ENCODE results near the gene ST3GAL2.
"Not testable (repeated sequence)": the region's sequence is repeated elsewhere in the genome, so short reads cannot be mapped to it uniquely, and the experiment has no call there.

ST3GAL2 gene

DNA sequence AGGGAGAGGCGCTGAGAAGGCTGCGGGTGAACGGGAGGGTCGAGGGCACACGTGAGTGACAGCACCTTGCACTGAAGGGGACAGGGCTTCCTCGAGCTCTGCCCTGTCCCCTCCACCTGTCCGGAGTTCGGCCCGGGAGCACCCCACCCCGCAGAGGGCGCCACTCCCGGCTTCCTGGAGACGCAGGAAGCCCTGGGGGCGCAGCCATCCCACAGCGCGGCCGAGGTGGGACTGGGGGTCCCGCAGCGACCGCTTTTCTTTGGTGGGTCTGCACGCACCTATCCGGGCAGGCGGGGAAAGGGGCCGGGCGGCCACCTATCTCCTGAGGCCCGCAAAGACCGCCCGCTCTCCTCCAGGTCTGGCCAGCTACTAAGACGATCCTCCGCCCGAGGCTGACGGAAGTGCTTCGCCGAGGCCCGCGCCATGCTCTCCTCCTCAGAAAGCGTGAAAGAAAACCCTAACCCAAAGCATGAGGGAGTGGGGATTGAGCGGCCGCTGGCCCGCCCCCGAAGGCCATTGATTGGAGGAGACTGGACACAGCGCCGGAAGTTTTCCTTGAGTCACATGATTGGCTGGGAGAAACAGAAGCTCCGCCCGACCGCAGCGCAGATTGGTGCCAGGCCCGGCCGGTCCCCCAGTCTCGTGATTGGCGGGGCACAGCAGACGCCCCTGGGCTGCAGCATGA is 57.8 kb downstream of the ST3GAL2 start:
- peak; percentile 96 to 97 for DNase-seq

DNA sequence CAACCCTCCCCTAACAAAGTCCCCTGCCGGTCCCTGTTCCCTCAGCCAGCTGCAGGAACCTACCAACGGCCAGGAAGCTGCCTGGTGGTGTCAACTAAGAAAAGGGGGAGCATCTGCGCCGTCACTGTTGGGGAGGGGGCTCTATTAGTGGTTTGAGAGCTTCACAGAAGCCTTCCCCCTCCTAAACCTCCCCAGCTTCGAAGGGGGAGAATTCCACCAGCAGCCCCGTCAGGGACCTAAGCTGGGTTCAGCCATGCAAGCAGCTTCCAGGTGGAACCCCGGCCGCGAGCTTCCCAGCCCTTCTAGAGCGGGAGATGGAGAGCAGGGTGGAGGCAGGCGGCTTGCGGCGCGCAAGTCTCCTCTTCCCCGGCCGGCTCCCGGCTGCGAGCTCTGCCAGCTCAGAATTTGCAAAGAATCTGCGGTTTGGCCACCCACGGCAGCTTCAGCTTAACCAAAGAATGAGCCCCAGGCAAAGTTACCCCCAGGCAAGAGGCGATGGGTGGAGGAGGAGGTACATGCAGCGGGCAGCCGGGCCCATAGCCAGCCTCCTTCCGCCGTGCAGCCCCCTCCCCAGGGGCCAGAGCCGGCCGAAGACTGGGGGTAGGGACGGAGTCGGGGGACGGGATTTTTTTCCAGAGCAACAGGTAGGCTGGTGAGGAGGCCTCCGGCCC is 58.5 kb downstream of the ST3GAL2 start:
- peak; percentile 88 to 90 for DNase-seq

DNA sequence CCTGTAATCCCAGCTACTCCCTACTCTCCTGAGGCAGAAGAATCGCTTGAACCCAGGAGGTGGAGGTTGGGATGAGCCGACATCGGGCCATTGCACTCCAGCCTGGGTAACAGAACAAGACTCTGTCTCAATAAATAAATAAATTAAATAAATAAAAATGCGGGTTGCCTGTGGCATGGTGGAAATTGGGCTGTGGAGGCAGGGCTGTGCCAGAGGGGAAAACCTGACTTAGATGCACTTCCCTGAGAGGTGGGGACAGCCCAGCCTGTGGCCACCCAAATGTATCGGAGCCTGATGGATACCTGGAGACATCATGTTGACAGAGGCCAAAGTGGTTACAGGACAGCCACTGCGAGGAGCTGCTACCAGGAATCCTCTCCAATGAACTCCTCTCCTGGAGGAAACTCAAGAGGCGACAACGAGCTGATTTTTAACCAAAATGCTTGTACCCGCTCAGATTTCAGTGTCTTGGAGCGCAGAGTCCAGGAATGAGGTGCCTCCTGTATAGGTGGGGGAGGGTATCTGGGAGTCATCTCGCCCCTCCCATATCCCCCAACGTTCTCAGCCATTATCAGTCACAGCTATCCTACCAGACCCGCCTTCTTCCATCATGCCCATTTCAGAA is 59.9 kb downstream of the ST3GAL2 start:
- no peak for DNase-seq

DNA sequence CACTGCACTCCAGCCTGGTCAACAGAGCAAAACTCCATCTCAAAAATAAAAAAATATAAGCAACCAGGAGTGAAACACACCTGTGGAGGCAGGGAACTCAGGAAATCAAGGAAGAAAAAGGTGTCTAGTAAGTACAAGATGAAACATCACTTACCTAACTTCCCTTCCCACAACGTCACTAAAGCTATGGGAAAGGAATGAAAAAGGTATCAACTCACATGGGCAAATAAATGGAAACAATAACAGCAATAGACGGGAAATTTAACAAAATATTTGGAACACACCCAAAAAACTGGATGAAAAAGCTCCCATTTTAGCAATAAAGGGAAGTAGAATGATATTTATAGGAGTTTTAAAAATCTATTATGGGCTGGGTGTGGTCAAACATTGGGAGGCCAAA is 61.1 kb downstream of the ST3GAL2 start:
- no peak for DNase-seq

DNA sequence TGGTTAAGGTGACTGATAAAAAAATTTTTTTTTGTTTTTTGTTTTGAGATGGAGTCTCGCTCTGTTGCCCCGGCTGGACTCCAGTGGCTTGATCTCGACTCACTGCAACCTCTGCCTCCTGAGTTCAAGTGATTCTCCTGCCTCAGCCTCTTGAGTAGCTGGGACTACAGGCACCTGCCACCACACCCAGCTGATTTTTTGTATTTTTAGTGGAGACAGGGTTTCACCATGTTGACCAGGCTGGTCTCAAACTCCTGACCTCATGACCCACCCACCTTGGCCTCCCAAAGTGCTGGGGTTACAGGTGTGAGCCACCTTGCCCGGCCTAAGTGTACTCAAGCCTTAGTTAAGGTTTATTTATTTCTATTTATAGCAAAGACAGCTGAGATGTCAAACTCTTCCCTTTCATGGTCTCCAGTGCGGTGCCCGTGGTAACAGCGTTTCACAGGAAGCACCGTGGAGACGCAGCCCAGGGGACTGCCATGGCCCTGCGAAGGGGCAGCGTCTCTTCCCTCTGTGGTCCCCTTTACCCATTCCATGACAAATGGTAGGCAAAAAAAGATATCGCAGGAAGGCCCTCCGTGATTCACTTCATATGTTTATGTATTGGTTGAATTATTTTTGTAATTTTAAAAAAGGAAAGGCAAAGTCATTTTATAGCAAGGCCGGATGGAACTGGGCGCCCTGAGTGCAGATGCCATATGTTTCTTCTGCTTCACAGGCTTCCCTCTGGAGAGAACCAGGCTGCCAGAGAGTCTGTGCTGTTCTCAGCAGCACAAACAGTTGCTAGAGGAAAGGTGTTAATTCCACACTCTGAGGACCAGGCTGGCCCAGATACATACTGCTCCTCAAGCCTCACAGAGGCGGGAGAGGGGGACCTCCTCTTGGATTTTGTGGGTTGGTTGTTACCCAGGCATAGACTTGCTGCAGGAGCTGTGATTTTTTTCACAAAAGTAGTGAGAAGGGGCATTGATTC is 63.0 kb downstream of the ST3GAL2 start:
- no peak for DNase-seq

DNA sequence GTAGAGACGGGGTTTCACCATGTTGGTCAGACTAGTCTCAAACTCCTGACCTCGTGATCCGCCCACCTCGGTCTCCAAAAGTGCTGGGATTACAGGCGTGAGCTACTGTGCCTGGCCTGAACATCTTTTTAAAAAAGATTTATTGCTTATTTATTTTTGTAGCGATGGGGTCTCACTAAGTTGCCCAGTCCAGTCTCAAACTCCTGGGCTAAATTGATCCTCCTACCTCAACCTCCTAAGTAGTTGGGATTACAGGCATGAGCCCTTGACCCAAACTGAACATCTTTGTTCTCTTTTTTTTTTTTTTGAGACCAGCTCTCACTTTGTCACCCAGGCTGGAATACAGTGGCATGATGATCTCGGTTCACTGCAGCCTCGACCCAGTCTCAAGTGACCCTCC is 64.7 kb downstream of the ST3GAL2 start:
- no peak for DNase-seq

DNA sequence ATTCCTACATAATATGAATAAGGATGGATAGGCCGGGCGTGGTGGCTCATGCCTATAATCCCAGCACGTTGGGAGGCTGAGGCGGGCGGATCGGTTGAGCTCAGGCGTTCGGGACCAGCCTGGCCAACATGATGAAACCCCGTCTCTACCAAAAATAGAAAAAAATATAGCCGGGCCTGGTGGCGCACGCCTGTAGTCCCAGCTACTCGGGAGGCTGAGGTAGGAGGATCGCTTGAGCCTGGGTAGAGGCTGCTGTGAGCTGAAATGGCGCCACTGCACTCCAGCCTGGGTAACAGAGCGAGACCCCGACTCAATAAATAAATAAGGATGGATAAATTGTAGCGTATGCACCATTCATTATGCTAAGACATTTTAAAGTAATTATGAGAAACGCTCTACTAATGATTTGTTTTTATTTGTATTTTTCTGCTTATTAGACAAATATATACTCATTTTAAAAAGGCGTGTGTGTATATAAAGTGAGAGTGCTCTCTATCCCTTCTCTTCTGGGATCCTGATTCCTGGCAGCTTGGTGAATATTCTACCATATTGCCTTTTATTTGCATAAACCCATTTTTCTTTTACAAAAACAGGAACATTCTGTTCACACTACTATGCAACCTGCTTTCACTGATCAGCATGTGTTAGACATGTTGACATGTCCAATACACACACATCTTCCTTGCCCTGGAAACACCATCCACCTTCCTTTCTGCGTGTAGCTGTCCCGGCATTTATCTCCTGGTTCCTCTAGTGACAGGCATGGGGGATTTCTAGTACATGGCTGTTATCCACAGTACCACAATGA is 65.8 kb downstream of the ST3GAL2 start:
- DNase-seq, result no peak

DNA sequence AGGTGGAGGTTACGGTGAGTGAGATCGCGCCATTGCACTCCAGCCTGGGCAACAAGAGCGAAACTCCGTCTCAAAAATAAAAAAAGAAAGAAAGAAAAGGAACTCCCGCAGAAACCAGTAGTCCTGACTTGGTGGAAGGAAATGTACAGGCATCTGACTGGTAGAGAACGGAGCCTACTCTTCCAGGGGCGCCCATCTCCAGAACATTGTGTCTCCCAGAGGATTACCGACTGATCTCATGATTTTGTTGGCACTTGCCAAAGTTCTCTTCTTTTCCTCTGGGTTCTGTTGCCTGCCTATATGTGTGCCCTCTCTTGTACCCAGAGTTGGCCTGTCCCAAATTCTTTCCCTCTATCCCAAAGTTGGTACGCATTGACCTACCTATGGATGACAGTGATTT is 68.0 kb downstream of the ST3GAL2 start:
- no peak for DNase-seq

DNA sequence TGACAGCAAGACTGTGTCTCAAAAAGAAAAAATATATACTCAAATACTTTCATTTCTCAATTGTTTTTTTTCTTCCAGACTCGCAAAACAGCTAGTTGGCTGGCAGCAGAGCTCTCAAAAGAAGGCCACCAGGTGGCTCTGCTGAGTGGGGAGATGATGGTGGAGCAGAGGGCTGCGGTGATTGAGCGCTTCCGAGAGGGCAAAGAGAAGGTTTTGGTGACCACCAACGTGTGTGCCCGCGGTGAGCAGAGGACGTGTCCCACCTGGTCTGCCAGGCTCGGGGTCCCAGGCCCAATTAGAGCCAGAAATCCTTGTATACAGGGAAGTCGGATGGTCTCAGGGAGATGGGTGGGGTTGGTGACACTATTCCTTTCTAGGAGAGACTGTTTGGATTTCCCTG is 68.8 kb downstream of the ST3GAL2 start:
- DNase-seq, result peak; percentile 49 to 51

DNA sequence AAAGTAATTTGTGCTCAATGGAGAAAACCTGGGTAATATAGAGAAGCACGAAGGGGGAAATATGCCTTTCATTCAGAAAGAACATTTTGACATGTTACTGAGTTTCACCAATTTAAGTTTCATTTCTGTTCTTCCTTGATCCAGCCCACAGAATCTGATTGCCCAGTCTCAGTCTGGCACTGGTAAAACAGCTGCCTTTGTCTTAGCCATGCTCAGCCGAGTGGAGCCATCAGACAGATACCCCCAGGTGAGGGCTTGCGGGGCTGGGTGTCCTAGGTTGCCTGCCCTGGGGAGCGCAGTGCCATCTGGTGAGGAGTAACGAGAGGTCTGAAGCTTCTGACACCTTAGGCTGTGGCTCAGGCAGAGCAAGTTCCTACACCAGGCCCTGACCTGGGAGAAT is 74.5 kb downstream of the ST3GAL2 start:
- DNase-seq, result no peak

DNA sequence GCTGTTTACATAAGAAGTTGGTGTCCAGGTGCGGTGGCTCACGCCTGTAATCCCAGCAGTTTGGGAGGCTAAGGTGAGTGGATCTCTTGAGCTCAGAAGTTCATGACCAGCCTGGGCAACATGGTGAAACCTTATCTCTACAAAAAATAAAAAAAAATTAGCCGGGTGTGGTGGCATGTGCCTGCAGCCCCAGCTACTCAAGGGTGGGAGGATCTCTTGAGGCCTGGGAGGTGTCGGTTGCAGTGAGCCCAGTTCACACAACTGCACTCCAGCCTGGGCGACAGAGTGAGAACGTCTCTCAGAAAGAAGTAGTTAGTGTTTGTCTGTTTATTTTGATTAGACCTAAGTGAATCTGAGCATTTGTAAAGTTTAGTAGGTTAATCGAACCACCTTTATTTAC is 79.3 kb downstream of the ST3GAL2 start:
- no peak for DNase-seq

DNA sequence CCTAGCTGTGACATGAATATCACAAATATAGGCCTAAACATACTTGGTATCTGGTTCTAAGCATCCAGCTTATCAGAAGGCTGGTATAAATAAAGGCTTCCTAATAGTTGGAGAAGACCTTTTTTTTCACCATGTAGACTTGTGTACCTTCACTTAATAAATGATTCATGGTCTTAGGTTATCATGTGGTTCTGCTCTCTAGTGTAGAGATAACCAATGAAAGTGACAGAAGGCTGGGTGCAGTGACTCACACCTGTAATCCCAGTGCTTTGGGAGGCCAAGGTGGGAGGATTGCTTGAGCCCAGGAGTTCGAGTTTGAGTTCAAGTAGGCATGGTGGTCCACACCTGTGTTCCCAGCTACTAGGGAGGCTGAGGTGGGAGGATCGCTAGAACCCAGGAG is 89.1 kb downstream of the ST3GAL2 start:
- peak in 1 of 2 experiments; percentile 25 for DNase-seq

DNA sequence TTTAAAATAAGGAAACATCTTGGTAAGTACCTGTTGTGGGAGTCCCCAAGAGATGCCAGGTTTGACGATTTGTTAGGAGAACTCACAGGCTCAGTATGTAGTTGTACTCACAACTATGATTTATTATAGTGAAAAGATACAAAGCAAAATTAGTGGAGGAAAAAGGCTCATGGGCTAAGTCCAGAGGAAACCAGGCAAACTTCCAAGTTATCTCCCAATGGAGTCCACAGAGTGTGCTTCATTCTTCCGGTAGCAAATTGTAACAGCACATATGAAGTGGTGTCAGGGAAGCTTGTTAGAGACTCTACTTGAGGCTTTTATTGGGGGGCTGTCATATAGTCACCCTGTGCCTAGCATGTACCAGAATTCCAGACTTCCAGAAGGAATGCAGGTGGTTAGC is 89.9 kb downstream of the ST3GAL2 start:
- no peak for DNase-seq

DNA sequence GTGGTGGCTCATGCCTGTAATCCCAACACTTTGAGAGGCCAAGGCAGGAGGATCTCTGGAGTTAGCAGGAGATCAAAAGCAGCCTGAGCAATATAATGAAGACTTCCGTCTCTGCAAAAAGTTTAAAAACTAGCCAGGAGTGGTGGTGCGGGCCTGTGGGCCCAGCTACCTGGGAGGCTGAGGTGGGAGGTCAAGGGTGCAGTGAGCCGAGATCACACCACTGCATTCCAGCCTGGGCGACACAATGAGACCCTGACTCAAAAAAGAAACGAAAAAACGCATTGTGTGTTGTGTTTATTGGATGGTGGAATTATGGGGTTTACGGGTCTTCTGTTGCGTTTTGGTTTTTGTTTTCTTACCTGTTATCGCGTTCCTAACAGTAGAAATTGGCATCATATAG is 93.1 kb downstream of the ST3GAL2 start:
- no peak for DNase-seq

DNA sequence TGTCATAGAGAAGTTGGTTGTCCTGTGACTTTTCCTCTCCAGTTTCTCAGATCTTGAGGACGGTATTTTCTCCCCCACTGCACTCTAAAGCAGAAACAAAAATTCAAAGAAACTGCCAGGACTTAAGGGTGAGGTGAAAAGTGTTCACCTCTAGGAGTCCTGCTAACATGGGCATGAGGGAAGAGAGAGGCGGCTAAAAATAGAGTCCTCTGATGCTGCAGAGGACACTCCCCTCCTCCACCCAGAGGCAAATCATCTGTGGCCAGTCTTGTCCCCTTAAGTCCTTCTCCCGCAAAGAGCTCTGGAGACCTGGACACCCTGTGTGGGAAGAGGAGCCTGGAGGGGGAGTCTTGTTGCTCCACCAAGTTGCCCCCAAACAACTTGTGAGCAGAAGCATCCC is 96.9 kb downstream of the ST3GAL2 start:
- DNase-seq, result no peak

DNA sequence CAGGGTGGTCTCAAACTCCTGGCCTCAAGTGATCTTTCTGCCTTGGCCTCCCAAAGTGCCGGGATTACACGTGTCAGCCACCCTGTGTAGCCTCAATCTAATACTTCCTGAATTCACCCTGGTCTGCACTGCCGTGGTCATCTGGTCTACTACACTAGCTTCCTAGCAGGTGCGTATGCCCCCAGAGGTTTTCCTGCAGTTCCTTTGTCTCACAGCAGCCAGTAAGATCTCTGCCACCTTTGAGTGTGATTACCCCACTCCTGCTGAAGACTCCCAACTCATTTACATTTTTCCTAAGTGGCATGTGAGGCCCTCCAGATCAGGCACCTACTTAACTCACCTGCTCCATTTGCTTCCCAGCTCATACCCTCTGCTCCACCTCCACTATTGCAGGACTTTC is 97.3 kb downstream of the ST3GAL2 start:
- no peak for DNase-seq

DNA sequence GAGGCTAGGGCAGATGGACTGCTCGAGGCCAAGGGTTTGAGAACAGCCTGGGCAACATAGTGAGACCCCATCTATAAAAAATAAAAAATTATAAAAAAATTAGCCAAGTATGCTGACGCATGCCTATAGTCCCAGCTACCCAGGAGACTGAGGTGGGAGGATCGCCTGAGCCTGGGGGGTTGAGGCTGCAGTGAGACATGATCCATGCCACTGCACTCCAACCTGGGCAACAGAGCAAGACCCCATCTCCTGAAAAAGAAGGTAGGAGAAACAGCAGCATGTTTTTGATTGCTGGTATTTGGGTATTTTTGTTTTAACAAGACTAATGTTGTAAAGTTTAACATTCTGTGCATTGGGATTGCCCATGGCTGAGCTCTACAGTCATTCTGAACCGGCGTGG is 101.1 kb downstream of the ST3GAL2 start:
- DNase-seq, result no peak

DNA sequence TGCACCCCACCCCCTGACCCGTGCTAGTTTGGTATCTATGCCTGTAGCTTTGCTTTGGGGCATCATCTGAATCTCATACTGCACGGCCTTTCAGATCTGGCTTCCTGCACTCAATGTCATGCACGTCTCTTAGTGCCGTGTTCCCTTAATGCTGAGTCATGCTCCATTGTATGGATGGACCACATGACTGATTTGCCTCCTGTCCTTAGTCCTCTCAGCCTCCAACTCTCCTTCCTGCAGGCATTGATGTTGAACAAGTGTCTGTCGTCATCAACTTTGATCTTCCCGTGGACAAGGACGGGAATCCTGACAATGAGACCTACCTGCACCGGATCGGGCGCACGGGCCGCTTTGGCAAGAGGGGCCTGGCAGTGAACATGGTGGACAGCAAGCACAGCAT is 106.2 kb downstream of the ST3GAL2 start:
- DNase-seq, result not testable (repeated sequence)

DNA sequence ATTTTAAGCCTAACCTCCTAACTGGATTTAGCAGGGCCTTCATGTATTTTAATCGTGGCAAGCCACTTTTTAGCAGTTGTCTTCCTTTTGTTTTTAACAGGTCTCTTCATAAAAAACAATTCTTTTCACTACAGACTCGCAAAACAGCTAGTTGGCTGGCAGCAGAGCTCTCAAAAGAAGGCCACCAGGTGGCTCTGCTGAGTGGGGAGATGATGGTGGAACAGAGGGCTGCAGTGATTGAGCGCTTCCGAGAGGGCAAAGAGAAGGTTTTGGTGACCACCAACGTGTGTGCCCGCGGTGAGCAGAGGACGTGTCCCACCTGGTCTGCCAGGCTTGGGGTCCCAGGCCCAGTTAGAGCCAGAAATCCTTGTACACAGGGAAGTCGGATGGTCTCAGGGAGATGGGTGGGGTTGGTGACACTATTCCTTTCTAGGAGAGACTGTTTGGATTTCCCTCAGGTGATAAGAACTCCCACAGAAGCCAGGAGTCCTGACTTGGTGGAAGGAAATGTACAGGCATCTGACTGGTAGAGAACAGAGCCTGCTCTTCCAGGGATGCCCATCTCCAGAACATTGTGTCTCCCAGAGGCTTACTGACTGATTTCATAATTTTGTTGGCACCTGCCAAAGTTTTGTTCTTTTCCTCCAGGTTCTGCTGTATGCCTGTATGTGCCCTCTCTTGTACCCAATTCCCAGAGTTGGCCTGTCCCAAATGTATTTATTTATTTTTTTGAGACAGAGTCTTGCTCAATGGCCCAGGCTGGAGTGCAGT is 107.1 kb downstream of the ST3GAL2 start:
- DNase-seq, result peak in 1 of 2 experiments; percentile 27

DNA sequence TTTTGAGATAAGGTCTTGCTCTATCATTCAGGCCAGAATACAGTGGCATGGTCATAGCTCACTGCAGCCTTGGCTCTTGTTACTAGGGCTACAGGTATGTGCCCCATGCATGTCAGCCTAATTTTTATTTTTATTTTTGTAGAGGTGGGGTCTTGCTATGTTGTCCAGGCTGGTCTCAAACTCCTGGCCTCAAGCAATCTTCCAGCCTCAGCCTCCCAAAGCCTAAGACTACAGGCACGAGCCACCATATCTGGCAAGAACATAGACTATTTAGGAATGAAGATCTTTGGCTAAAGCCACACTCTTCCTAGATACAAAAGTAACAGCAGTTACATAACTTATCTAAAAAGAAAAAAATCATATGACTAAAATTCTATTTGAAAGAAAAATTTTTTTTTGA is 107.8 kb downstream of the ST3GAL2 start:
- no peak for DNase-seq

Measured in activated T-cell treated with anti-CD3 and anti-CD28 coated beads, Interleukin-2, amount 50 U/mL, for 48 hours (primary cell).